ENCODE measurements around the gene ERCC4.
A peak's percentile ranks its signal among the peaks of the same experiment; 100 is the strongest.

ERCC4 gene

GRCh38 chr16:13995194-13995593 is 75.2 kb downstream of the ERCC4 start:
- DNase-seq = no peak

DNA sequence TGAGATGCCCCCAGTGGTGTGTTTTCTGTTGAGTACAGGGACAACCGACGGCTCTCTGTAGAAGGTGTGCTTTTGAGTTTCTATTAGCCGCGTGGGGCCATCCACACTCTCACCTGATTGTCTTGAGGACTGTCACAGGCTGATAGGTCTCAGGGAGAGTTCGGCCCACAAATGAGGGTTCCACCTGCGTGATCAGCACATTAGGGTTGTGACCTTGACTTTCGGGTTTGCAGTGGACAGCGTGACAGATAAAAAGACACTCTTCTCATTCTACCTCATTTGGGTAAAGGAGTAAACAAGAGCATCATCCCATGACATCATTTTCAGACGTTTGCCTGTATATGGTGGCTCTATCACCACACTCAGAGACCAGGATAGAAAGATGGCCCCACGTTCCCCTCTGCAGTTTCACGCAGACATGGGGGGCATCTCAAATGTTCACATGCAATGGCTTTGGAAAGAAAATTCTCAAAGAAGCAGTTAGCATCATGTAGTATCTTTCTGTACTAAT is 76.9 kb downstream of the ERCC4 start:
- DNase-seq = no peak

DNA sequence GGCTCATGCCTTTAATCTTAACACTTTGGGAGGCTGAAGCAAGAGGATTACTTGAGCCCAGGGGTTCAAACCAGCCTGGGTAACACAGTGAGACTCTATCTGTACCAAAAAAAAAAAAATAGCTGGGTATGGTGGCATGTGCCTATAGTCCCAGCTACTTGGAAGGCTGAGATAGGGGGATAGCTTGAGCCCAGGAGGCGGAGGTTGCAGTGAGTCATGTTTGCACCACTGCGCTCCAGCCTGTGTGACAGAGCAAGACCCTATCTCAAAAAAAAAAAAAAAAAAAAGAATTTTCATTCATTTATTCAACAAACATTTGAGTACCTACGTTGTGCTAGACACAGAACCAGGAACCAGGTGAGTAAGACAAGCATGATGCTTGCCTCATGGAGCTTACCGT is 77.6 kb downstream of the ERCC4 start:
- DNase-seq = no peak

GRCh38 chr16:13997933-13998332 is 78.0 kb downstream of the ERCC4 start:
- DNase-seq = peak in 1 of 5 donors; percentile 50

DNA sequence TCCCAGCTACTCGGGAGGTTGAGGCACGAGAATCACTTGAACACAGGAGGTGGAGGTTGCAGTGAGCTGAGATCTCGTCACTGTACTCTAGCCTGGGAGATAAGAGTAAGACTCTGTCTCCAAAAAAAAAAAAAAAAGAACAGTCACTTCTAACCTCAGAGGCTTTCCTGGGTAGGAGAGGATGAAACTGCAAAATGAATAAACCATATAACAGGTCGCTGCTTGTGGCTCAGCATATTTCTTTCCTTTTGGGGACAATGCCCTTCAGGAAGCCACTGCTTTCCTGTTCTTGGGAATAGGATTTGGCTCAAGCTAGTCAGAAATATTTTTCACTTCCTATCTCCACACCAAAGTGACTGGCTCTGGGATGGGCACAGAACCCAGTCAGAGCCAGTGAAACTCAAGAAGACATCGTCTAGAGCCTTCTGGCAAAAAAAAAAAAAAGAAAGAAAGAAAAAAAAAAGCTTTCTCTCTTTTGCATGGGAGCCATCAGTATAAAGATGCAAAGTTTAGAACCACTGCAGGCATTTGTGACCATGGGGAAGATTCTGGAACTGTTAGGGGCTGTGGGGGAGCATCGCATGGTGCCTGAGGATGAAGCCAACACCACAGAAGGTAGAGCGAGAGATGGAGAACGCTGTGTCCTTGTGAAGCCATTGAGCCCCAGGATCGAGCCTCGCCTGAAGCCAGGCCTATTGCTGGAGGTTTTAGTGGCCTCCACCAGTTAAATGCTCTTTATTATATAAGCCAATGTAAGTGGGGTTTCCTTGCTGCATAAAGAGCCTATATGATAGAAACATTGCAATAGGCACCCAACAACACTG is 79.3 kb downstream of the ERCC4 start:
- DNase-seq = peak in 1 of 5 donors; percentile 22

- no peak for DNase-seq
These were observed 80.0 kb downstream of the ERCC4 start for GRCh38 chr16:13999895-14000425.

DNA sequence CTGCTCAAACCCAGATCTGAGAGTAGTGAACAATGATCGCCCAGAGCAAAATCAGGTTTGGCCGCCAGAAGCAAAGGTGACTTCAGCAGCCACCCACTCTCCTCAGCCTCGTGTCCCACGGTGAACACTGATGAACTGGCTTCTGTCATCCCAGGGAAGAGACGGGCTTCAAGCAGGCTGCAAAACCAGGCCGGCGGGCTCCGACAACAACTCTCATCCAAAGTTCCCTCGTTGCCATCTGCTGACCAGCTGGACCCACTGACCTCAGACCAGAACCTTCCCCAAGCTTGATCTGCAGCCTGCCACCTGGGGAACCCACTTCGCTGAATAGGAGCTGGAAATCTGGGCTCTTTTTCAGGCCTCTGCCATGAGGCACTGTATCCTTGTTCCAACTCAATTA is 81.6 kb downstream of the ERCC4 start:
- no peak for DNase-seq
